H9 (cell line): ENCODE measurements around the gene NHP2. TPM values are rescaled to one million over a fixed set of nuclear protein-coding genes. Genes with fewer than 3 reads are reported as not detected.

ENCODE experiments used
- DNase-seq: peaks from one replicate; pipeline ENCODE4 v3.0.0-alpha.2; 2017
- H2AFZ ChIP-seq: one replicate; pipeline ENCODE4 v1.6.1; 2013; ENCODE audit warnings: mild to moderate bottlenecking, low read length, control low read depth, moderate library complexity
- H2AK5ac ChIP-seq: 2 replicates; pipeline ENCODE4 v1.6.1; 2013; ENCODE audit warnings: low read length, control low read depth, mixed read lengths; ENCODE audit not compliant: insufficient read length
- H2BK120ac ChIP-seq: one replicate; pipeline ENCODE4 v1.6.1; 2013; ENCODE audit warnings: low read depth, mild to moderate bottlenecking, low read length, control low read depth, inconsistent platforms; ENCODE audit not compliant: poor library complexity, severe bottlenecking
- H2BK12ac ChIP-seq: 2 replicates; pipeline ENCODE4 v1.6.1; 2013; ENCODE audit warnings: low read length, control low read depth, mixed read lengths, low read depth; ENCODE audit not compliant: insufficient read length
- H2BK15ac ChIP-seq: 2 replicates; pipeline ENCODE4 v1.6.1; 2013; ENCODE audit warnings: low read depth, low read length, control low read depth
- H2BK20ac ChIP-seq: one replicate; pipeline ENCODE4 v1.6.1; 2013; ENCODE audit warnings: low read depth, mild to moderate bottlenecking, low read length, control low read depth, inconsistent platforms; ENCODE audit not compliant: poor library complexity, severe bottlenecking
- H2BK5ac ChIP-seq: 2 replicates; pipeline ENCODE4 v1.6.1; 2013; ENCODE audit warnings: low read length, control low read depth, mixed read lengths; ENCODE audit not compliant: insufficient read length
- H3K14ac ChIP-seq: 2 replicates; pipeline ENCODE4 v1.6.1; 2013; ENCODE audit warnings: low read length, control low read depth; ENCODE audit not compliant: insufficient read depth
- H3K18ac ChIP-seq: 2 replicates; pipeline ENCODE4 v1.6.1; 2013; ENCODE audit warnings: low read depth, mild to moderate bottlenecking, mixed read lengths, low read length, control low read depth; ENCODE audit not compliant: insufficient read length
- H3K23ac ChIP-seq: 2 replicates; pipeline ENCODE4 v1.6.1; 2013; ENCODE audit warnings: low read length, control low read depth, mixed read lengths, low read depth; ENCODE audit not compliant: insufficient read length
- H3K23me2 ChIP-seq: 2 replicates; pipeline ENCODE4 v1.6.1; 2013; ENCODE audit warnings: low read depth, mild to moderate bottlenecking, mixed read lengths, low read length, control low read depth; ENCODE audit not compliant: insufficient read length, poor library complexity, severe bottlenecking
- H3K27ac ChIP-seq: 2 replicates; pipeline ENCODE4 v1.5.1; 2013; ENCODE audit warnings: low read length, control low read depth, mixed read lengths, low read depth; ENCODE audit not compliant: insufficient read length
- H3K27me3 ChIP-seq: 2 replicates; pipeline ENCODE4 v1.6.1; 2013; ENCODE audit warnings: low read length, control low read depth, inconsistent platforms; ENCODE audit not compliant: insufficient read depth
- H3K4ac ChIP-seq: 2 replicates; pipeline ENCODE4 v1.6.1; 2013; ENCODE audit warnings: low read depth, mild to moderate bottlenecking, control low read depth, inconsistent platforms, low read length, moderate library complexity
- H3K4me1 ChIP-seq: 2 replicates; pipeline ENCODE4 v1.6.1; 2013; ENCODE audit warnings: low read length, control low read depth, inconsistent platforms; ENCODE audit not compliant: insufficient read depth
- H3K4me2 ChIP-seq: 2 replicates; pipeline ENCODE4 v1.6.1; 2013; ENCODE audit warnings: low read length, control low read depth, mixed read lengths; ENCODE audit not compliant: insufficient read length, insufficient read depth
- H3K56ac ChIP-seq: 2 replicates; pipeline ENCODE4 v1.6.1; 2013; ENCODE audit warnings: low read depth, mild to moderate bottlenecking, mixed read lengths, low read length, control low read depth; ENCODE audit not compliant: insufficient read length
- H3K79me1 ChIP-seq: 2 replicates; pipeline ENCODE4 v1.6.1; 2013; ENCODE audit warnings: low read depth, mild to moderate bottlenecking, moderate library complexity, low read length, control low read depth, inconsistent platforms; ENCODE audit not compliant: insufficient read depth, poor library complexity, severe bottlenecking
- H3K79me2 ChIP-seq: 2 replicates; pipeline ENCODE4 v1.6.1; 2013; ENCODE audit warnings: low read length, control low read depth, inconsistent platforms; ENCODE audit not compliant: insufficient read depth
- H3K9ac ChIP-seq: 2 replicates; pipeline ENCODE4 v1.6.1; 2013; ENCODE audit warnings: low read length, control low read depth, mixed read lengths; ENCODE audit not compliant: insufficient read length; ENCODE audit errors: extremely low read depth
- H3K9me3 ChIP-seq: one replicate; pipeline ENCODE4 v1.6.1; 2013; ENCODE audit warnings: low read depth, low read length, inconsistent platforms; ENCODE audit not compliant: control insufficient read depth
- H3T11ph ChIP-seq: one replicate; pipeline ENCODE4 v1.6.1; 2013; ENCODE audit warnings: mild to moderate bottlenecking, low read length, control low read depth, inconsistent platforms
- H4K20me1 ChIP-seq: one replicate; pipeline ENCODE4 v1.6.1; 2013; ENCODE audit not compliant: control insufficient read depth, insufficient read length, insufficient read depth
- H4K5ac ChIP-seq: 2 replicates; pipeline ENCODE4 v1.6.1; 2013; ENCODE audit warnings: low read depth, mild to moderate bottlenecking, mixed read lengths, low read length, control low read depth; ENCODE audit not compliant: insufficient read length
- H4K8ac ChIP-seq: replicated peaks from 2 replicates; pipeline ENCODE4 v1.6.1; 2013; ENCODE audit warnings: low read length, control low read depth, mixed read lengths, low read depth; ENCODE audit not compliant: insufficient read length
- H4K91ac ChIP-seq: 2 replicates; pipeline ENCODE4 v1.6.1; 2013; ENCODE audit warnings: low read depth, mild to moderate bottlenecking, moderate library complexity, mixed read lengths, low read length, control low read depth; ENCODE audit not compliant: insufficient read length
- H3K27ac Mint-ChIP-seq, 3 experiments: 2 replicates in 2 of 3; 3 replicates in 1 of 3; pipeline ENCODE4 v1.8.0; 2020 to 2021; ENCODE audit warnings: mixed read lengths in 3 of 3, mild to moderate bottlenecking in 1 of 3, moderate library complexity in 1 of 3
- H3K27me3 Mint-ChIP-seq: 2 replicates; pipeline ENCODE4 v1.8.0; 2021; ENCODE audit warnings: low read depth, mild to moderate bottlenecking, moderate library complexity, mixed read lengths
- H3K36me3 Mint-ChIP-seq, 3 experiments: 2 replicates in 2 of 3; 3 replicates in 1 of 3; pipeline ENCODE4 v1.8.0; 2020 to 2021; ENCODE audit warnings: low read depth in 3 of 3, mixed read lengths in 3 of 3; ENCODE audit not compliant: insufficient read depth in 1 of 3
- H3K4me1 Mint-ChIP-seq, 2 experiments: 2 replicates each; pipeline ENCODE4 v1.8.0; 2020; ENCODE audit warnings: mixed read lengths in 2 of 2
- H3K4me3 Mint-ChIP-seq, 2 experiments: 2 replicates in 1 of 2; 3 replicates in 1 of 2; pipeline ENCODE4 v1.8.0; 2020 to 2021; ENCODE audit warnings: mild to moderate bottlenecking in 2 of 2, mixed read lengths in 2 of 2, moderate library complexity in 1 of 2
- H3K9me3 Mint-ChIP-seq, 2 experiments: 2 replicates in 1 of 2; 3 replicates in 1 of 2; pipeline ENCODE4 v1.8.0; 2020; ENCODE audit warnings: mild to moderate bottlenecking in 2 of 2, mixed read lengths in 2 of 2, moderate library complexity in 1 of 2
- CTCF ChIP-seq: fragments of 200-600 bp; sonication (generic); conservative IDR thresholded peaks from 3 replicates; pipeline ENCODE4 v1.8.0; 2021; ENCODE audit warnings: antibody characterized with exemption, mild to moderate bottlenecking
- WGBS: extraction: QIAGEN DNeasy Blood & Tissue Kit; methylation state at CpG from one replicate; pipeline ENCODE4 v1.1.7; 2013; ENCODE audit warnings: missing lambda C conversion rate, low lambda C conversion rate, mixed read lengths; ENCODE audit not compliant: insufficient read length; ENCODE audit errors: extremely low coverage; 5-methylcytosine and 5-hydroxymethylcytosine counted together
- total RNA-seq: library from RNA; stranded (reverse); gene quantifications from 2 replicates; pipeline ENCODE4 v1.2.1, GENCODE V29; 2021

NHP2 gene
- total RNA-seq, 1 experiment from 2014 or later = 232 TPM

- Histone ChIP-seq H3K79me2 (peaks cover 29% of the 10 kb centered on the region; the same call in 1 of the 2 replicates), H3K14ac (peak within 1 kb of the TSS; percentile 74), H3K79me1 (no peaks in the 10 kb centered on the region), H4K91ac (no peak within 1 kb of the TSS), H4K20me1 (no peaks in the 10 kb centered on the region), H3K18ac (peak within 1 kb of the TSS; percentile 36), H2BK12ac (no peak within 1 kb of the TSS), H4K8ac (no peak within 1 kb of the TSS), H2BK120ac (no peak within 1 kb of the TSS), H3K27me3 (no peaks in the 10 kb centered on the region), H3K27ac (no peak within 1 kb of the TSS), H3T11ph (no peak within 1 kb of the TSS), H2AFZ (no peak within 1 kb of the TSS), H2AK5ac (no peak within 1 kb of the TSS), H3K4me2 (peak within 1 kb of the TSS; percentile 84), H2BK5ac (no peak within 1 kb of the TSS), H3K56ac (no peak within 1 kb of the TSS), H3K9me3 (no peaks in the 10 kb centered on the region), H3K23me2 (peaks cover 14% of the 10 kb centered on the region), H4K5ac (no peak within 1 kb of the TSS), H2BK15ac (no peak within 1 kb of the TSS), H2BK20ac (no peak within 1 kb of the TSS), H3K4ac (no peak within 1 kb of the TSS), H3K9ac (peak within 1 kb of the TSS; percentile 80), H3K23ac (no peak within 1 kb of the TSS), H3K4me1 (peaks cover 8% of the 10 kb centered on the region; the same call in 1 of the 2 replicates)
- Mint-ChIP-seq H3K27me3 (peaks cover 9% of the 10 kb centered on the region), H3K4me1 (peaks cover 25 to 36% of the 10 kb centered on the region in 2 experiments), H3K9me3 (peaks cover 5 to 7% of the 10 kb centered on the region in 2 experiments; a peak in 4 of 5 replicates), H3K27ac (peak within 1 kb of the TSS; percentile 95 to 97 (median 97)), H3K4me3 (peak within 1 kb of the TSS; percentile 98 to 100), H3K36me3 (peaks cover 4 to 15% (median 5%) of the 10 kb centered on the region in 3 experiments)
- TF ChIP-seq CTCF = peak; percentile 20; the same call in 2 of the 3 replicates
- no CpG with 5 or more reads among the region's 96 CpGs for WGBS
- peak; percentile 89 for DNase-seq
Observed at GRCh38 chr5:178113141-178113787, 40.4 kb downstream of the NHP2 start, which contains the start of gene N4BP3. N4BP3 (plus strand) TSS chr5:178113532; CDS start chr5:178119584, 6,052 bp downstream.
